ENCODE measurements around the gene FEN1. TPM values are rescaled to one million over a fixed set of nuclear protein-coding genes. Genes with fewer than 3 reads are reported as not detected.
A peak's percentile ranks its signal among the peaks of the same experiment; 100 is the strongest.

Gene FEN1
- total and polyA plus RNA-seq, 8 donors, result 4.2 to 24.6 (median 10.0) TPM; not detected in 1

DNA sequence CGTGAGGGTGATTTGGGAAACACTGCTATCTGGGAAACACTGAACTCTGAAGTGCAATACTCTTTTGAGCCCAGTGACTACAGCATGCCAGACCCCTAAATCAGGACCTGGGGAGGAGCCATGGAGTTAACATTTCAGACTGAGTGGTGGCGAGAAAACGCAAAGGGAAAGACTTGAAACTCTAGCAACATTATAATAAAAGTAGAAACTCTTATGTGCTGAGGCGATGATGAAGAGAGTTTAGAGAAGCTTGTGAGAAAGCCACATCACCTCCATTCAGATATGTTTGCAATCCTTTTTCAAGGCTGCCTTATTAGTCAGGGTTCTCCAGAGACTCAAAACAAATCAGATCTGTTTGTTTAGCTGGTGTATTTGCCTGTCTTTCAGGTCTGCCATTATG is 1.9 kb downstream of the FEN1 start:
- Histone ChIP-seq H3K36me3 (peaks cover 12 to 24% (median 21%) of the 10 kb centered on the region in 4 donors), H3K27ac (no peak overlapping the region), H3K4me1 (peaks cover 28 to 48% (median 38%) of the 10 kb centered on the region in 4 donors), H3K4me3 (no peak overlapping the region), H3K27me3 (no peaks in the 10 kb centered on the region), H3K9me3 (no peaks in the 10 kb centered on the region)
- no peak for TF ChIP-seq EP300 (IDR thresholded peaks at IDR 0.05)
- TF ChIP-seq, protein P1, sequence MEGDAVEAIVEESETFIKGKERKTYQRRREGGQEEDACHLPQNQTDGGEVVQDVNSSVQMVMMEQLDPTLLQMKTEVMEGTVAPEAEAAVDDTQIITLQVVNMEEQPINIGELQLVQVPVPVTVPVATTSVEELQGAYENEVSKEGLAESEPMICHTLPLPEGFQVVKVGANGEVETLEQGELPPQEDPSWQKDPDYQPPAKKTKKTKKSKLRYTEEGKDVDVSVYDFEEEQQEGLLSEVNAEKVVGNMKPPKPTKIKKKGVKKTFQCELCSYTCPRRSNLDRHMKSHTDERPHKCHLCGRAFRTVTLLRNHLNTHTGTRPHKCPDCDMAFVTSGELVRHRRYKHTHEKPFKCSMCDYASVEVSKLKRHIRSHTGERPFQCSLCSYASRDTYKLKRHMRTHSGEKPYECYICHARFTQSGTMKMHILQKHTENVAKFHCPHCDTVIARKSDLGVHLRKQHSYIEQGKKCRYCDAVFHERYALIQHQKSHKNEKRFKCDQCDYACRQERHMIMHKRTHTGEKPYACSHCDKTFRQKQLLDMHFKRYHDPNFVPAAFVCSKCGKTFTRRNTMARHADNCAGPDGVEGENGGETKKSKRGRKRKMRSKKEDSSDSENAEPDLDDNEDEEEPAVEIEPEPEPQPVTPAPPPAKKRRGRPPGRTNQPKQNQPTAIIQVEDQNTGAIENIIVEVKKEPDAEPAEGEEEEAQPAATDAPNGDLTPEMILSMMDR (IDR thresholded peaks at IDR 0.05), result no peak
- no peak for TF ChIP-seq POLR2A (IDR thresholded peaks at IDR 0.05)
- no peak for TF ChIP-seq POLR2AphosphoS5 (IDR thresholded peaks at IDR 0.05)
- DNase-seq, result no peak
- 82 to 88% (median 87%) methylated on average over 4 of the region's 4 CpGs for WGBS, 5 donors
- intact Hi-C loops (cut with DNase I; ENCODE audit: low total_unique reads), result no loop called here

DNA sequence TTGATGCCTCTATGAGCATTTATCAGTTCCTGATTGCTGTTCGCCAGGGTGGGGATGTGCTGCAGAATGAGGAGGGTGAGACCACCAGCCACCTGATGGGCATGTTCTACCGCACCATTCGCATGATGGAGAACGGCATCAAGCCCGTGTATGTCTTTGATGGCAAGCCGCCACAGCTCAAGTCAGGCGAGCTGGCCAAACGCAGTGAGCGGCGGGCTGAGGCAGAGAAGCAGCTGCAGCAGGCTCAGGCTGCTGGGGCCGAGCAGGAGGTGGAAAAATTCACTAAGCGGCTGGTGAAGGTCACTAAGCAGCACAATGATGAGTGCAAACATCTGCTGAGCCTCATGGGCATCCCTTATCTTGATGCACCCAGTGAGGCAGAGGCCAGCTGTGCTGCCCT is 2.7 kb downstream of the FEN1 start:
- Histone ChIP-seq H3K27ac (no peak overlapping the region), H3K36me3 (peaks cover 5 to 15% (median 13%) of the 10 kb centered on the region in 4 donors), H3K4me1 (peaks cover 22 to 41% (median 33%) of the 10 kb centered on the region in 4 donors), H3K4me3 (no peak overlapping the region), H3K27me3 (no peaks in the 10 kb centered on the region), H3K9me3 (no peaks in the 10 kb centered on the region)
- no peak for TF ChIP-seq EP300 (IDR thresholded peaks at IDR 0.05)
- WGBS, 5 donors, result 87 to 90% (median 88%) methylated on average over 11 to 12 of the region's 12 CpGs
- no peak for DNase-seq
- intact Hi-C loops (cut with DNase I; ENCODE audit: low total_unique reads), result no loop called here

DNA sequence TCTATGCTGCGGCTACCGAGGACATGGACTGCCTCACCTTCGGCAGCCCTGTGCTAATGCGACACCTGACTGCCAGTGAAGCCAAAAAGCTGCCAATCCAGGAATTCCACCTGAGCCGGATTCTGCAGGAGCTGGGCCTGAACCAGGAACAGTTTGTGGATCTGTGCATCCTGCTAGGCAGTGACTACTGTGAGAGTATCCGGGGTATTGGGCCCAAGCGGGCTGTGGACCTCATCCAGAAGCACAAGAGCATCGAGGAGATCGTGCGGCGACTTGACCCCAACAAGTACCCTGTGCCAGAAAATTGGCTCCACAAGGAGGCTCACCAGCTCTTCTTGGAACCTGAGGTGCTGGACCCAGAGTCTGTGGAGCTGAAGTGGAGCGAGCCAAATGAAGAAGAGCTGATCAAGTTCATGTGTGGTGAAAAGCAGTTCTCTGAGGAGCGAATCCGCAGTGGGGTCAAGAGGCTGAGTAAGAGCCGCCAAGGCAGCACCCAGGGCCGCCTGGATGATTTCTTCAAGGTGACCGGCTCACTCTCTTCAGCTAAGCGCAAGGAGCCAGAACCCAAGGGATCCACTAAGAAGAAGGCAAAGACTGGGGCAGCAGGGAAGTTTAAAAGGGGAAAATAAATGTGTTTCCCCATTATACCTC is 3.3 kb downstream of the FEN1 start:
- H3K27ac ChIP-seq, result no peak overlapping the region
- peaks cover 5 to 15% (median 12%) of the 10 kb centered on the region in 4 donors for H3K36me3 ChIP-seq
- no peak overlapping the region for H3K4me3 ChIP-seq
- H3K9me3 ChIP-seq, result no peaks in the 10 kb centered on the region
- H3K4me1 ChIP-seq, result peaks cover 19 to 35% (median 29%) of the 10 kb centered on the region in 4 donors
- no peak for TF ChIP-seq POLR2AphosphoS5 (IDR thresholded peaks at IDR 0.05)
- no peak for TF ChIP-seq EP300 (IDR thresholded peaks at IDR 0.05)
- TF ChIP-seq POLR2A (IDR thresholded peaks at IDR 0.05), result no peak
- TF ChIP-seq, protein P1 (IDR thresholded peaks at IDR 0.05), result no peak
- H3K27me3 ChIP-seq, result no peaks in the 10 kb centered on the region
- 88 to 93% (median 91%) methylated on average over 16 to 18 of the region's 18 CpGs for WGBS, 5 donors
- DNase-seq, result no peak
- intact Hi-C loops (cut with DNase I; ENCODE audit: low total_unique reads), result no loop called here

DNA sequence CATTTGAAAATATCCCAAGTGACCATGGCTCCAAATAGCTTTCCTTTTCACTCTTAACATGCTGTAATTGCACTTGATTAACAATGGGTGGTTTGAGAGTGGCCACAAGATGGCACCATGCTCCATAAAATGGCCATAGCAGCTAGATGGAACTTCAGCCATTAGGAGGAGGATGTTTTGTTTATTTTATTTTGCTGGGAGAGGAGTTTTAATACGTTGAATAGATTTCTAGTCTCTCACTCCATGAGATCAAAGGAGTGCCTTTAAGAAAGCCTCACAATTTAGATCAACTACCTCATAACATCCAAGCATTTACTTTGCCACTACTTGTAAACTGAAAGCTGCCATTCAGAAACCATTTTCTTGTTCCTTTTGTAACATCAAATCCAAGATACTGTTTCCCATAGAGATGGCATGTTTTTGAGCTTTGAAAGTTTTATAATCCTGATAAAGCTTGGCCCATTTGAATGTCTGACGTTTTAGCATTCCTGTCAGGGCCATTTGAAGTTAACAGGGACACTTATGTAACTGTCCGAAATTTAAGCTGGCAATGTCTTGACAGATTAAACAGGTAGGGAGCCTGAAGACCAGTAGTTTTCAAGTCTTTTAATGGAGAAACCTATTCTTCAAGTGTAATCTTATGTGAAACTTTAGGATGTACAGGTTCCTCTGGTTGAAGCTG is 4.7 kb downstream of the FEN1 start:
- Histone ChIP-seq H3K36me3 (peaks cover 12 to 26% (median 19%) of the 10 kb centered on the region in 4 donors), H3K27ac (peak overlapping the region in 2 of 5 donors; percentile 47)
- intact Hi-C loops (cut with DNase I; ENCODE audit: low total_unique reads), result no loop called here

More for the DNA sequence above, 4.7 kb downstream of the FEN1 start:
- DNase-seq, result peak; percentile 83 to 95
- Histone ChIP-seq H3K4me3 (no peak overlapping the region), H3K9me3 (no peaks in the 10 kb centered on the region), H3K27me3 (no peaks in the 10 kb centered on the region), H3K4me1 (peaks cover 13 to 24% (median 19%) of the 10 kb centered on the region in 4 donors)
- TF ChIP-seq, protein P1 (IDR thresholded peaks at IDR 0.05), result peak in 5 of 7 experiments; percentile 66 to 93 (median 81)
- peak in 2 of 3 donors; percentile 48 to 82 for TF ChIP-seq POLR2AphosphoS5 (IDR thresholded peaks at IDR 0.05)
- no peak for TF ChIP-seq EP300 (IDR thresholded peaks at IDR 0.05)
- TF ChIP-seq POLR2A (IDR thresholded peaks at IDR 0.05), result no peak
- 33 to 45% (median 36%) methylated on average over 3 of the region's 3 CpGs for WGBS, 5 donors

Data from stomach (tissue), 9 donors.